Tibial nerve (tissue), 4 donors: ENCODE results near the gene KIF25. TPM values are rescaled to one million over a fixed set of nuclear protein-coding genes. Genes with fewer than 3 reads are reported as not detected.
A peak's percentile ranks its signal among the peaks of the same experiment; 100 is the strongest.

Experiments
- DNase-seq, 2 donors: peaks; one replicate each; pipeline ENCODE4 v3.0.0-alpha.2; 2019; ENCODE audit warnings: low spot score in 2 of 2
- H3K27ac ChIP-seq, 4 donors: fragments of 200-600 bp; sonication (generic) in 3 of 4; one replicate each; pipeline ENCODE4 v1.5.1; 2017 to 2019; ENCODE audit warnings: mild to moderate bottlenecking in 1 of 4
- H3K27me3 ChIP-seq, 2 donors: fragments of 200-600 bp; sonication (generic) in 1 of 2; one replicate each; pipeline versions ENCODE4 v1.5.1 to v1.6.0; 2017 to 2019
- H3K36me3 ChIP-seq, 3 donors: fragments of 200-600 bp; sonication (generic); one replicate each; pipeline ENCODE4 v1.5.1; 2018 to 2019
- H3K4me1 ChIP-seq, 4 donors: fragments of 200-600 bp; sonication (generic) in 3 of 4; one replicate each; pipeline ENCODE4 v1.5.1; 2017 to 2019
- H3K4me3 ChIP-seq, 4 donors: fragments of 200-600 bp; sonication (generic) in 3 of 4; one replicate each; pipeline ENCODE4 v1.5.1; 2017 to 2019; ENCODE audit warnings: mild to moderate bottlenecking in 1 of 4, moderate library complexity in 1 of 4
- H3K9me3 ChIP-seq, 4 donors: fragments of 200-600 bp; sonication (generic) in 3 of 4; one replicate each; pipeline ENCODE4 v1.5.1; 2017 to 2019
- EP300 ChIP-seq, 2 donors: sonication (generic); formaldehyde crosslinking; IDR thresholded peaks; one replicate each; pipeline ENCODE4 v1.6.1; 2017; ENCODE audit warnings: antibody characterized with exemption in 2 of 2, mild to moderate bottlenecking in 1 of 2
- POLR2A ChIP-seq, 2 donors: fragments of 450-650 bp; IDR thresholded peaks; one replicate each; pipeline ENCODE4 v1.6.1; 2017; ENCODE audit warnings: antibody characterized with exemption in 2 of 2, mild to moderate bottlenecking in 2 of 2, moderate library complexity in 2 of 2
- WGBS, 2 donors: methylation state at CpG; one replicate each; pipeline ENCODE4 v1.1.5; 2018; 5-methylcytosine and 5-hydroxymethylcytosine counted together
- total RNA-seq, 4 donors: library from RNA; depleted of rRNA; stranded (reverse); fragments of >200 nt; gene quantifications; one replicate each; pipeline ENCODE4 v1.1.0, GENCODE V29; 2016
- TF ChIP-seq, protein P1 (sequence below), 5 experiments: fragments of 200-600 bp in 3 of 5; fragments of 450-650 bp in 2 of 5; sonication (generic) in 3 of 5; IDR thresholded peaks; one replicate each; pipeline ENCODE4 v1.5.1; 2016 to 2019; ENCODE audit warnings: antibody characterized with exemption in 5 of 5, mild to moderate bottlenecking in 3 of 5, moderate library complexity in 2 of 5

Gene KIF25
- total RNA-seq, 4 donors from 2014 or later, result not detected

GRCh38 chr6:168092541-168092940 lies 95.1 kb downstream of the KIF25 start:
- TF ChIP-seq, protein P1, sequence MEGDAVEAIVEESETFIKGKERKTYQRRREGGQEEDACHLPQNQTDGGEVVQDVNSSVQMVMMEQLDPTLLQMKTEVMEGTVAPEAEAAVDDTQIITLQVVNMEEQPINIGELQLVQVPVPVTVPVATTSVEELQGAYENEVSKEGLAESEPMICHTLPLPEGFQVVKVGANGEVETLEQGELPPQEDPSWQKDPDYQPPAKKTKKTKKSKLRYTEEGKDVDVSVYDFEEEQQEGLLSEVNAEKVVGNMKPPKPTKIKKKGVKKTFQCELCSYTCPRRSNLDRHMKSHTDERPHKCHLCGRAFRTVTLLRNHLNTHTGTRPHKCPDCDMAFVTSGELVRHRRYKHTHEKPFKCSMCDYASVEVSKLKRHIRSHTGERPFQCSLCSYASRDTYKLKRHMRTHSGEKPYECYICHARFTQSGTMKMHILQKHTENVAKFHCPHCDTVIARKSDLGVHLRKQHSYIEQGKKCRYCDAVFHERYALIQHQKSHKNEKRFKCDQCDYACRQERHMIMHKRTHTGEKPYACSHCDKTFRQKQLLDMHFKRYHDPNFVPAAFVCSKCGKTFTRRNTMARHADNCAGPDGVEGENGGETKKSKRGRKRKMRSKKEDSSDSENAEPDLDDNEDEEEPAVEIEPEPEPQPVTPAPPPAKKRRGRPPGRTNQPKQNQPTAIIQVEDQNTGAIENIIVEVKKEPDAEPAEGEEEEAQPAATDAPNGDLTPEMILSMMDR (IDR thresholded peaks at IDR 0.05), result no peak
- TF ChIP-seq POLR2A (IDR thresholded peaks at IDR 0.05) (no peak), EP300 (IDR thresholded peaks at IDR 0.05) (no peak)
- Histone ChIP-seq H3K27ac (peak overlapping the region in 1 of 4 donors; percentile 10), H3K36me3 (no peaks in the 10 kb centered on the region), H3K4me3 (no peak overlapping the region), H3K9me3 (peaks cover 0 to 6% (median 0%) of the 10 kb centered on the region in 4 donors), H3K27me3 (no peaks in the 10 kb centered on the region), H3K4me1 (peaks cover 0 to 19% (median 18%) of the 10 kb centered on the region in 4 donors)
- 81 to 84% methylated on average over 8 of the region's 8 CpGs for WGBS, 2 donors
- no peak for DNase-seq

DNA sequence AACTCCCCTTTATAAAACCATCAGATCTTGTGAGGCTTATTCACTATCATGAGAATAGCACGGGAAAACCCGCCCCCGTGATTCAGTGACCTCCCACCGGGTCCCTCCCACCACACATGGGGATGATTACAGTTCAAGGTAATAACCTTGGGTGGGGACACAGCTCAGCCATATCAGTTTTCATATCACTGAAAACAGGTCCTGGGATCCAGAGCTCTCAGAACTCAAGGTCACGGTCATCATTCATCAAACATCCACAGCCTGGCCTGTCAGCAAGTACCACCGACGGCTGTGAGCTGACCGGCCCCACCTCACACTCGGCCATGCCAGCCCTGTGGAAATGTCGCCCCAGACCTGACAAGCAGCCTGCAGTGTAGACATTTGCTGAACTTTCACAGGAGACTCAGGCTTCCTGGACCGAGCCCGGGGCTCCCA lies 95.6 kb downstream of the KIF25 start:
- no peak overlapping the region for H3K4me3 ChIP-seq
- no peaks in the 10 kb centered on the region for H3K36me3 ChIP-seq
- TF ChIP-seq POLR2A (IDR thresholded peaks at IDR 0.05) (no peak), EP300 (IDR thresholded peaks at IDR 0.05) (no peak)
- TF ChIP-seq, protein P1 (IDR thresholded peaks at IDR 0.05), result no peak
- H3K4me1 ChIP-seq, result peaks cover 0 to 13% (median 13%) of the 10 kb centered on the region in 4 donors
- peaks cover 0 to 6% (median 0%) of the 10 kb centered on the region in 4 donors for H3K9me3 ChIP-seq
- H3K27me3 ChIP-seq, result no peaks in the 10 kb centered on the region
- H3K27ac ChIP-seq, result peak overlapping the region in 2 of 4 donors; percentile 14 to 22
- 56 to 58% methylated on average over 12 of the region's 12 CpGs for WGBS, 2 donors
- DNase-seq, result no peak

DNA sequence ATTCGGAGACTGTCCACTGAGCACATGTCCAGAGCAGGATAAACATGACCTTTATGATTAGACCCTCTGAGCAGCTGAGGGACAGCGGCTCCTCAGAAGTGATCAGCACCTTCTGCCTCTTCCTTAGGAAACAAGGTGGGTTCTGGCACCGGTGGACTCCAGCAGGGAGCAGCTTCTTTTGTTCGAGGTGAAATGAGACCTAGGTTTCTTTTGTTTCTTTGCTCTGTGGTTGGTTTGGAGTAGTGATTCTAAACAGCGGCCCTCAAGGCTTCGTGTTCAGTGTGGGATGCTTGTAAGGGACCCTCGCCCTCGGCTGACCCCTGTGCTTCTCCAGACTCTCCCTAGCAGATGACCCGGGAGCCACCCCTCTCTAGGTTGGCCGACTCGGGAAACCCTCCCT lies 96.2 kb downstream of the KIF25 start:
- WGBS, 2 donors, result 48 to 67% methylated on average over 11 of the region's 11 CpGs
- peaks cover 0 to 6% (median 0%) of the 10 kb centered on the region in 4 donors for H3K9me3 ChIP-seq
- no peak for DNase-seq

More for the DNA sequence above, 96.2 kb downstream of the KIF25 start:
- Histone ChIP-seq H3K27me3 (no peaks in the 10 kb centered on the region), H3K27ac (peak overlapping the region in 2 of 4 donors; percentile 14 to 22), H3K36me3 (no peaks in the 10 kb centered on the region), H3K4me1 (peaks cover 0 to 8% (median 8%) of the 10 kb centered on the region in 4 donors), H3K4me3 (no peak overlapping the region)
- TF ChIP-seq, protein P1 (IDR thresholded peaks at IDR 0.05), result no peak
- TF ChIP-seq POLR2A (IDR thresholded peaks at IDR 0.05), result no peak
- TF ChIP-seq EP300 (IDR thresholded peaks at IDR 0.05), result no peak

Other genes starting within 250 kb of the KIF25 start
- 100 to 1,000 TPM; 134 to 179 (median 144) TPM for gene AFDN, start 170.8 kb upstream of the KIF25 start, total RNA-seq
- 10 to 100 TPM in 3 of 4 donors, 1 to 10 TPM in 1; 9.9 to 14.4 (median 12.5) TPM for gene FRMD1, start 81.5 kb downstream of the KIF25 start, total RNA-seq